ENCODE results near the gene FLCN. TPM values are rescaled to one million over a fixed set of nuclear protein-coding genes. Genes with fewer than 3 reads are reported as not detected.

The FLCN gene
- polyA plus RNA-seq, 3 donors, result 13.0 to 20.4 (median 19.7) TPM

Other genes with a start within 250 kb of the FLCN start
- 100 to 1,000 TPM in 2 of 3 donors, 10 to 100 TPM in 1; 51.8 to 140 (median 128) TPM for gene MPRIP, start 194.7 kb downstream of the FLCN start, polyA plus RNA-seq
- gene PLD6, start 30.8 kb downstream of the FLCN start, polyA plus RNA-seq, result 1 to 10 TPM; 3.3 to 6.8 (median 3.6) TPM
- 10 to 100 TPM; 40.6 to 57.6 (median 44.3) TPM for gene COPS3, start 44.1 kb upstream of the FLCN start, polyA plus RNA-seq
- 1 to 10 TPM; 2.4 to 2.7 (median 2.6) TPM for gene NT5M, start 66.2 kb upstream of the FLCN start, polyA plus RNA-seq
- 10 to 100 TPM in 1 of 3 donors, 1 to 10 TPM in 2; 7.4 to 13.8 (median 9.4) TPM for gene MED9, start 239.8 kb upstream of the FLCN start, polyA plus RNA-seq

All from adipose tissue (tissue), 3 donors.